RWPE1 (cell line): ENCODE results near the gene DUOXA1.

Experiments used
- CTCF ChIA-PET: fragments of 350-600 bp; sonication (Branson Sonifier 250); formaldehyde crosslinking; extraction: SDS; loops from one replicate; lab custom pipeline; 2021; lab: Yijun Ruan, JAX
- POLR2A ChIA-PET: fragments of 400-600 bp; formaldehyde crosslinking; extraction: SDS; loops from one replicate; lab custom pipeline; 2020; ENCODE audit warnings: antibody characterized with exemption; ENCODE audit not compliant: low non-redundant PET; lab: Yijun Ruan, JAX
- DNase-seq: peaks from one replicate; pipeline ENCODE4 v3.0.0; 2012; ENCODE audit warnings: low spot score
- H3K27ac ChIP-seq: fragments of 450-650 bp; 2 replicates; pipeline ENCODE4 v1.5.1; 2017
- TF ChIP-seq, protein P1 (sequence below): fragments of 450-650 bp; conservative IDR thresholded peaks from 2 replicates; pipeline ENCODE4 v1.5.1; 2017; ENCODE audit warnings: low read depth, mild to moderate bottlenecking

The DUOXA1 gene

DNA sequence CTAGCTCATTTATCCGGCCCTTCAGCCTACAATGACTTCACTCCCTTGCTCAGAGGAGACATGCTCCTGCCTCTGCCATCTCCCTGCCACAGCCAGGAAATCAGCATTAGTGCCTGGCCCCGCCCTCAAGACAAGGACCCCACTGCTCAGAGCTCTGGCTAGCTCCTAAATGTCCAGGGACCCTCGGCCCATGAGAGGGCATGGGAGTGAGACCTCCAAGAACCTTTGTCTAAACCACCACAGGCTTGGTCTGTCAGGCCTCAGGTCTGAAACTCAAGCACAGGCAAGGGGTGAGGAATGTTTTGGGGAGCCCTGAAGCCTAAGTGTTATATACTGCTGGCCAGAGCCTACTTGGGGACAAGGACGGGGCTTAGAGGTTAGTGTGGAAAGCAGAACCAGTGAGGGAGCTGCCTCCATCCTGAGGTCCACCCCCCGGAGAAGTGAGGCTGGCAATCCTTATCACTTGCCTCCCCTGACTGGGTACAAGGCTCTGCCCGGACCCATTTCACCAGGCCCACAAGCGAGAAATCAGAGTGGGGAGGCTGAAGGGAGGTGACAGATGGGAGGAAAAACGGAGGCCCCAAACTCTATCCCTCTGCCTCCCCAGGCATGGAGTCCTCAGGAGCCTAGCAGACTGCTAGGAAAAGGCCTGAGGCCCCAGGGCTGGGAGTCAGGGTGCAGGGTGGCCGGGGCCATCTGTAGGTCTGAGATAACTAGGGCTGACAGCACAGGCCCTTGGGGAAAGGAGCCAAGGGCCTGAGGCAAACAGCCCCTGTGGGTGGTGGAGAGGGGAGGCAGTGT is 39.3 kb upstream of the DUOXA1 start:
- TF ChIP-seq, protein P1, sequence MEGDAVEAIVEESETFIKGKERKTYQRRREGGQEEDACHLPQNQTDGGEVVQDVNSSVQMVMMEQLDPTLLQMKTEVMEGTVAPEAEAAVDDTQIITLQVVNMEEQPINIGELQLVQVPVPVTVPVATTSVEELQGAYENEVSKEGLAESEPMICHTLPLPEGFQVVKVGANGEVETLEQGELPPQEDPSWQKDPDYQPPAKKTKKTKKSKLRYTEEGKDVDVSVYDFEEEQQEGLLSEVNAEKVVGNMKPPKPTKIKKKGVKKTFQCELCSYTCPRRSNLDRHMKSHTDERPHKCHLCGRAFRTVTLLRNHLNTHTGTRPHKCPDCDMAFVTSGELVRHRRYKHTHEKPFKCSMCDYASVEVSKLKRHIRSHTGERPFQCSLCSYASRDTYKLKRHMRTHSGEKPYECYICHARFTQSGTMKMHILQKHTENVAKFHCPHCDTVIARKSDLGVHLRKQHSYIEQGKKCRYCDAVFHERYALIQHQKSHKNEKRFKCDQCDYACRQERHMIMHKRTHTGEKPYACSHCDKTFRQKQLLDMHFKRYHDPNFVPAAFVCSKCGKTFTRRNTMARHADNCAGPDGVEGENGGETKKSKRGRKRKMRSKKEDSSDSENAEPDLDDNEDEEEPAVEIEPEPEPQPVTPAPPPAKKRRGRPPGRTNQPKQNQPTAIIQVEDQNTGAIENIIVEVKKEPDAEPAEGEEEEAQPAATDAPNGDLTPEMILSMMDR: no peak
- DNase-seq: no peak
- peak overlapping the region; percentile 91 for H3K27ac ChIP-seq
- CTCF ChIA-PET: interaction anchor here (0.7 to 2.0 kb wide), 3 partner anchors 11 to 51 kb away, joined by 3 to 11 read pairs (median 8); no protein-coding TSS in a partner anchor
- POLR2A ChIA-PET: interaction anchor here (1.6 kb wide), 1 partner anchor 12 kb away, joined by 4 read pairs; no protein-coding TSS in a partner anchor

- ChIA-PET POLR2A (interaction anchor here (1.6 kb wide), 1 partner anchor 12 kb away, joined by 4 read pairs; no protein-coding TSS in a partner anchor), CTCF (interaction anchor here (0.7 to 2.0 kb wide), 5 partner anchors 11 to 50 kb away, joined by 3 to 11 read pairs (median 5); no protein-coding TSS in a partner anchor)
- DNase-seq: no peak
- TF ChIP-seq, protein P1: no peak
- peak overlapping the region; percentile 91 for H3K27ac ChIP-seq
Measured at GRCh38 chr15:45168286-45168685, 38.6 kb upstream of the DUOXA1 start.

- no peak for DNase-seq
- ChIA-PET POLR2A (interaction anchor here (1.6 kb wide), 1 partner anchor 13 kb away, joined by 4 read pairs; no protein-coding TSS in a partner anchor), CTCF (interaction anchor here (0.8 to 2.0 kb wide), 7 partner anchors 12 to 1545 kb away, joined by 3 to 11 read pairs (median 4); partner anchors contain the start of gene DUOXA1)
- H3K27ac ChIP-seq: peak overlapping the region; percentile 91
- TF ChIP-seq, protein P1: peak; percentile 33
Measured at GRCh38 chr15:45167631-45168205, 38.0 kb upstream of the DUOXA1 start.

DNA sequence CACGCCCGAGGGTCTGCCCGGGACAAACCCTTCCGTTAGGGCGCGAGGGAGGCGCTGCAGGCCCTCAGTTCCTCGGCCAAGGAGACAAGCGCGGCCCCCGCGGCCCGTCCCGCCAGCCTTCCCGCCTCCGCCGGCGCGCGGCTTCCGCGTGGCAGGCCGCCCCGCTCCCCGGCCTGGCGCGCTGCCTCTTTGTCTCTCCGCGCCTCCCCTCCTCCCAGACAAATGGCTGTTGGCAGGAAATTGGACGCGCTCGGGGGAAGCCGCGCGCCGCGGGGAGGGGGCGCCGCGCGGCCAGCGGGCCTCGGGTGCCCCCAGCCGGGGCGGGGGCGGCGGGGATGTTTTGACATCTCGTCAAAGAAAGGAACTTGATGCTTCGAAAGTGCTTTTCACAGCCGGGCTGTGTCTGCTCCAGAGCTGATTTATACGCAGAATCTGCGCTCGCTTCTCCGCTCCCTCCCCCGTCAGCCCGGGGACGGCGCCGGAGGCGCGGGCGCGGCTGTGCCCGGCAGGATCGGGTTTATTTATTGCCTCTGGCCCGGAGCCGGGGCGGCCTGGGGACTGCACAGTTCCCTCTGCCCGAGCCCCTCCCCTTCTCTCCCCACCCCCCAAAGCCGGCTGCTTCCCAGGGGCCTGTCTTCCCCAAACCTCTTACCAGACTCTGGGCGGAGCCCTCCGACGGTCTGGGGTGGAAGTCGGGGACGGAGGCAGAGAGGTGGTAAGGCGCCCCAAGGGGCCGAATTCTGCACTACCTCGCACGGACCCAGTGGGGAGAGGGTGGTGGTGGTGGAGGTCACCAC is 37.4 kb upstream of the DUOXA1 start:
- peak; percentile 78 for DNase-seq
- TF ChIP-seq, protein P1: peak; percentile 86
- POLR2A ChIA-PET: no interaction called here
- CTCF ChIA-PET: interaction anchor here (0.6 to 2.0 kb wide), 10 partner anchors 12 to 1546 kb away, joined by 3 to 11 read pairs (median 4); partner anchors contain the start of gene DUOXA1
- peak overlapping the region; percentile 91 for H3K27ac ChIP-seq

DNA sequence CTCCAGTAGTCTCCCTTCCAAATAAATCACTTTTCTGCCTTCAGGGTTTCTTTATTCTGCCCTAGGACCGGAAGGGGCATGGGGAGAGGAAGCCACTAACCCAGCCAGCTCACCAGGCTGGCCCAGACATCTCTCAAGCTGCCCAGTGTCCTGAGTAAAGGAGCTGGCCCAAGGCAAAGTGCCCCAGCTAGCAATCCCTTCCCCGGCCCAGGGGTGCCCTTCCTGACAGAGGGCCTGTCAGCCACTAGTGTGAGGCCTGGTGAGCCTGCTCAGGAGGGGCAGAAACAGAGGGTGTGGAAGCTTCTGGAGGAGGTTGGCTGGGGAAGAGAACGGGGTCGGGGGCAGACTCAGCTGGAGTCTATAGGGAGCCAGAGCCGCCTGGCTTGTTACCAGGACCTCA is 35.9 kb upstream of the DUOXA1 start:
- peak overlapping the region; percentile 91 for H3K27ac ChIP-seq
- POLR2A ChIA-PET: no interaction called here
- CTCF ChIA-PET: interaction anchor here (0.6 to 1.8 kb wide), 2 partner anchors 14 to 35 kb away, joined by 4 to 6 read pairs; no protein-coding TSS in a partner anchor
- no peak for DNase-seq
- TF ChIP-seq, protein P1: no peak
